Ovary (tissue), 9 donors: ENCODE data around the gene NGDN. TPM values are rescaled to one million over a fixed set of nuclear protein-coding genes. Genes with fewer than 3 reads are reported as not detected.

Experiments
- DNase-seq, 5 donors: peaks; one replicate each; pipeline ENCODE4 v3.0.0-alpha.2; 2019 to 2020
- H3K27ac ChIP-seq, 2 donors: fragments of 200-600 bp; one replicate each; pipeline versions ENCODE4 v1.5.1 to v1.8.0; 2019 to 2022
- H3K27me3 ChIP-seq: fragments of 200-600 bp; one replicate; pipeline ENCODE4 v1.8.0; 2022
- H3K36me3 ChIP-seq: fragments of 200-600 bp; sonication (generic); one replicate; pipeline ENCODE4 v1.5.1; 2019
- H3K4me1 ChIP-seq: one replicate; pipeline ENCODE4 v1.8.1; 2013; ENCODE audit warnings: mild to moderate bottlenecking, moderate library complexity; ENCODE audit not compliant: insufficient read depth
- H3K4me3 ChIP-seq: fragments of 200-600 bp; sonication (generic); one replicate; pipeline ENCODE4 v1.5.1; 2017
- H3K9me3 ChIP-seq, 2 donors: fragments of 200-600 bp in 1 of 2; sonication (generic) in 1 of 2; one replicate each; pipeline versions ENCODE4 v1.5.1 to v1.8.1; 2013 to 2019; ENCODE audit warnings: mild to moderate bottlenecking in 1 of 2, moderate library complexity in 1 of 2
- CTCF ChIP-seq, 3 donors: fragments of 450-650 bp in 2 of 3; fragments of 200-600 bp in 1 of 3; IDR thresholded peaks; one replicate each; pipeline versions ENCODE4 v1.5.1 to v1.8.0; 2016 to 2022; ENCODE audit warnings: antibody characterized with exemption in 3 of 3, mild to moderate bottlenecking in 1 of 3
- EP300 ChIP-seq: sonication (generic); formaldehyde crosslinking; IDR thresholded peaks from one replicate; pipeline ENCODE4 v1.6.1; 2017; ENCODE audit warnings: antibody characterized with exemption
- POLR2A ChIP-seq: fragments of 450-650 bp; IDR thresholded peaks from one replicate; pipeline ENCODE4 v1.6.1; 2017; ENCODE audit warnings: antibody characterized with exemption, mild to moderate bottlenecking, moderate library complexity
- WGBS, 3 donors: extraction: QIAGEN DNeasy Blood & Tissue Kit in 1 of 3; methylation state at CpG; one replicate each; pipeline versions ENCODE4 v1.1.5 to v1.1.7; 2013 to 2017; 5-methylcytosine and 5-hydroxymethylcytosine counted together
- intact Hi-C, 4 donors: fragments of 100-400 bp; cut with DNase I; formaldehyde crosslinking; loops; one replicate each; pipeline versions ENCODE4 v1.11.0 to v1.15.1; 2022 to 2023
- polyA plus RNA-seq, 2 donors: library from polyadenylated mRNA; stranded (reverse); fragments of 200-250 nt in 1 of 2; fragments of 350-450 nt in 1 of 2; fragmentation: Illumina TruSeq in 1 of 2; extraction: RNeasy Lipid Tissue Mini Kit (QIAGEN cat#74804) in 1 of 2; gene quantifications; one replicate each; pipeline ENCODE4 v1.2.3, GENCODE V29; 2013 to 2014
- total RNA-seq, 7 donors: library from RNA; depleted of rRNA in 2 of 7; stranded (reverse); fragments of >200 nt in 2 of 7; fragmentation: NEBNext Ultra II Directional in 3 of 7; extraction: Animal tissue kit (Norgen Biotek cat#: 25700) in 3 of 7; gene quantifications; one replicate each; pipeline versions ENCODE4 v1.1.0 to v1.2.4, GENCODE V29; 2016 to 2023
- donor health status: DM: no; HTN: no; CAD: no; lungs with moderate emphysema.
- donor health status: DM: no; HTN: no; CAD: no.
- donor health status: Bipolar disorder and iron deficiency.
- donor health status: DM: yes; HTN: yes; CAD: no.
- donor health status: DM: no; HTN: no; CAD: no.
- donor health status: DM: yes; HTN: yes; CAD: no.

NGDN gene
- total and polyA plus RNA-seq, 9 donors = 32.9 to 57.5 (median 39.4) TPM

- H3K36me3 ChIP-seq = no peaks in the 10 kb centered on the region
- no peak overlapping the region for H3K4me3 ChIP-seq
- no peaks in the 10 kb centered on the region for H3K4me1 ChIP-seq
- no peak for DNase-seq
- intact Hi-C loops = no loop called here
- 90 to 93% (median 92%) methylated on average over 14 of the region's 14 CpGs for WGBS, 3 donors
- no peaks in the 10 kb centered on the region for H3K27me3 ChIP-seq
- no peaks in the 10 kb centered on the region for H3K9me3 ChIP-seq
- TF ChIP-seq CTCF (IDR thresholded peaks at IDR 0.05) = no peak
- TF ChIP-seq EP300 = no peak
- no peak for TF ChIP-seq POLR2A
- no peak overlapping the region for H3K27ac ChIP-seq
Observed at GRCh38 chr14:23524954-23525353, 55.5 kb downstream of the NGDN start.

- H3K36me3 ChIP-seq = no peaks in the 10 kb centered on the region
- H3K4me1 ChIP-seq = no peaks in the 10 kb centered on the region
- no peak overlapping the region for H3K4me3 ChIP-seq
- H3K27ac ChIP-seq = no peak overlapping the region
- H3K9me3 ChIP-seq = no peaks in the 10 kb centered on the region
- H3K27me3 ChIP-seq = no peaks in the 10 kb centered on the region
- TF ChIP-seq CTCF (IDR thresholded peaks at IDR 0.05) (no peak), EP300 (no peak), POLR2A (no peak)
- intact Hi-C loops = no loop called here
- no peak for DNase-seq
- WGBS, 3 donors = 81 to 84% (median 83%) methylated on average over 8 of the region's 8 CpGs
Observed at GRCh38 chr14:23525611-23526010, 56.1 kb downstream of the NGDN start.

Other genes starting within 250 kb of the NGDN start
- not detected for gene RNF212B, start 231.8 kb upstream of the NGDN start, total RNA-seq
- gene RNF212B, start 231.8 kb upstream of the NGDN start, polyA plus RNA-seq = not detected
- gene HOMEZ, start 183.6 kb upstream of the NGDN start, total RNA-seq = 10 to 100 TPM in 5 of 7 donors, 1 to 10 TPM in 2; 5.9 to 22.8 (median 13.4) TPM
- 10 to 100 TPM in 1 of 2 donors, 1 to 10 TPM in 1; 7.6 to 23.7 TPM for gene HOMEZ, start 183.6 kb upstream of the NGDN start, polyA plus RNA-seq
- 10 to 100 TPM in 5 of 7 donors, 1 to 10 TPM in 2; 6.8 to 26.4 (median 21.2) TPM for gene PPP1R3E, start 166.8 kb upstream of the NGDN start, total RNA-seq
- gene PPP1R3E, start 166.8 kb upstream of the NGDN start, polyA plus RNA-seq = 10 to 100 TPM; 10.7 to 17.3 TPM
- 10 to 100 TPM; 17.0 to 38.7 (median 29.1) TPM for gene BCL2L2, start 162.9 kb upstream of the NGDN start, total RNA-seq
- gene BCL2L2, start 162.9 kb upstream of the NGDN start, polyA plus RNA-seq = 10 to 100 TPM; 31.7 to 36.0 TPM
- 100 to 1,000 TPM in 5 of 7 donors, 10 to 100 TPM in 2; 37.2 to 164 (median 136) TPM for gene PABPN1, start 148.2 kb upstream of the NGDN start, total RNA-seq
- 100 to 1,000 TPM in 1 of 2 donors, 10 to 100 TPM in 1; 93.4 to 117 TPM for gene PABPN1, start 148.2 kb upstream of the NGDN start, polyA plus RNA-seq
- gene SLC22A17, start 116.8 kb upstream of the NGDN start, total RNA-seq = 10 to 100 TPM; 25.0 to 48.0 (median 38.5) TPM
- gene SLC22A17, start 116.8 kb upstream of the NGDN start, polyA plus RNA-seq = 10 to 100 TPM in 1 of 2 donors, 1 to 10 TPM in 1; 8.9 to 32.7 TPM
- 10 to 100 TPM; 13.8 to 44.2 (median 34.6) TPM for gene EFS, start 104.5 kb upstream of the NGDN start, total RNA-seq
- gene EFS, start 104.5 kb upstream of the NGDN start, polyA plus RNA-seq = 10 to 100 TPM; 10.8 to 22.2 TPM
- not detected for gene IL25, start 96.9 kb upstream of the NGDN start, total RNA-seq
- not detected for gene IL25, start 96.9 kb upstream of the NGDN start, polyA plus RNA-seq
- under 1 TPM in 1 of 7 donors, not detected in 6; 0.48 TPM for gene CMTM5, start 92.7 kb upstream of the NGDN start, total RNA-seq
- 1 to 10 TPM in 1 of 2 donors, under 1 TPM in 1; 0.16 to 1.1 TPM for gene CMTM5, start 92.7 kb upstream of the NGDN start, polyA plus RNA-seq
- 1 to 10 TPM in 1 of 7 donors, under 1 TPM in 3, not detected in 3; 0.07 to 1.1 (median 0.74) TPM for gene MYH6, start 61.4 kb upstream of the NGDN start, total RNA-seq
- under 1 TPM in 1 of 2 donors, not detected in 1; 0.31 TPM for gene MYH6, start 61.4 kb upstream of the NGDN start, polyA plus RNA-seq
- 1 to 10 TPM in 1 of 7 donors, under 1 TPM in 2, not detected in 4; 0.92 to 1.1 (median 0.96) TPM for gene MYH7, start 34.0 kb upstream of the NGDN start, total RNA-seq
- gene MYH7, start 34.0 kb upstream of the NGDN start, polyA plus RNA-seq = under 1 TPM in 1 of 2 donors, not detected in 1; 0.93 TPM
- 1 to 10 TPM in 5 of 7 donors, under 1 TPM in 2; 0.48 to 2.3 (median 2.0) TPM for gene ZFHX2, start 82.1 kb downstream of the NGDN start, total RNA-seq
- under 1 TPM; 0.34 to 0.63 TPM for gene ZFHX2, start 82.1 kb downstream of the NGDN start, polyA plus RNA-seq
- 10 to 100 TPM; 14.6 to 22.3 (median 19.6) TPM for gene THTPA, start 86.6 kb downstream of the NGDN start, total RNA-seq
- 10 to 100 TPM; 11.5 to 11.9 TPM for gene THTPA, start 86.6 kb downstream of the NGDN start, polyA plus RNA-seq
- 100 to 1,000 TPM in 3 of 7 donors, 10 to 100 TPM in 4; 76.3 to 129 (median 92.8) TPM for gene AP1G2, start 98.1 kb downstream of the NGDN start, total RNA-seq
- gene AP1G2, start 98.1 kb downstream of the NGDN start, polyA plus RNA-seq = 10 to 100 TPM; 32.0 to 80.4 TPM
- gene JPH4, start 109.1 kb downstream of the NGDN start, total RNA-seq = 10 to 100 TPM in 4 of 7 donors, 1 to 10 TPM in 3; 7.4 to 43.5 (median 10.1) TPM
- gene JPH4, start 109.1 kb downstream of the NGDN start, polyA plus RNA-seq = 10 to 100 TPM; 19.9 to 22.1 TPM
- 10 to 100 TPM in 4 of 7 donors, 1 to 10 TPM in 3; 1.6 to 46.6 (median 14.9) TPM for gene DHRS2, start 166.7 kb downstream of the NGDN start, total RNA-seq
- gene DHRS2, start 166.7 kb downstream of the NGDN start, polyA plus RNA-seq = 10 to 100 TPM; 12.5 to 28.5 TPM